H1 (cell line): ENCODE results near the gene ZNF133. TPM values are rescaled to one million over a fixed set of nuclear protein-coding genes. Genes with fewer than 3 reads are reported as not detected.
A peak's percentile ranks its signal among the peaks of the same experiment; 100 is the strongest.

Experiments used
- CTCF ChIA-PET: fragments of 300-600 bp; sonication (Branson Sonifier 250); formaldehyde crosslinking; loops from one replicate; lab custom pipeline; 2021; ENCODE audit not compliant: partially characterized antibody; lab: Charles Lee
- POLR2A ChIA-PET: fragments of 300-600 bp; sonication (Branson Sonifier 250); formaldehyde crosslinking; loops from one replicate; lab custom pipeline; 2021; ENCODE audit warnings: inconsistent platforms; ENCODE audit not compliant: partially characterized antibody; lab: Charles Lee
- DNase-seq, 2 experiments: peaks; one replicate each; pipeline versions ENCODE4 v3.0.0 to v3.0.0-alpha.2; 2010 to 2022; ENCODE audit warnings: low spot score in 2 of 2, low read depth in 1 of 2, mixed read lengths in 1 of 2
- FAIRE-seq: peaks from 2 replicates; lab custom pipeline; 2011; peaks lifted over from hg19 to GRCh38; lab: Jason Lieb, UNC
- H2AFZ ChIP-seq: 2 replicates; pipeline ENCODE4 v1.8.1; 2012; ENCODE audit warnings: low read length, inconsistent platforms
- H2AK5ac ChIP-seq: 2 replicates; pipeline ENCODE4 v1.6.1; 2013; ENCODE audit warnings: low read depth, low read length
- H2BK120ac ChIP-seq: replicated peaks from 2 replicates; pipeline ENCODE3; 2013; ENCODE audit warnings: low read depth, low read length, inconsistent platforms
- H2BK12ac ChIP-seq: 2 replicates; pipeline ENCODE4 v1.6.1; 2013; ENCODE audit warnings: low read depth, low read length
- H2BK15ac ChIP-seq: 2 replicates; pipeline ENCODE4 v1.6.1; 2013; ENCODE audit warnings: low read length
- H2BK20ac ChIP-seq: 2 replicates; pipeline ENCODE4 v1.6.1; 2013; ENCODE audit warnings: low read length
- H2BK5ac ChIP-seq: 2 replicates; pipeline ENCODE4 v1.6.1; 2013; ENCODE audit warnings: low read depth, low read length
- H3K14ac ChIP-seq: 2 replicates; pipeline ENCODE4 v1.6.1; 2013; ENCODE audit warnings: inconsistent platforms; ENCODE audit not compliant: insufficient read length
- H3K18ac ChIP-seq: 2 replicates; pipeline ENCODE4 v1.6.1; 2013; ENCODE audit warnings: low read length; ENCODE audit errors: extremely low read depth
- H3K23ac ChIP-seq: 2 replicates; pipeline ENCODE4 v1.6.1; 2013; ENCODE audit warnings: inconsistent platforms; ENCODE audit not compliant: insufficient read length
- H3K23me2 ChIP-seq: 2 replicates; pipeline ENCODE4 v1.6.1; 2013; ENCODE audit warnings: low read depth, low read length
- H3K27ac ChIP-seq: 2 replicates; pipeline ENCODE4 v1.6.1; 2011; ENCODE audit warnings: low read depth, low read length, inconsistent platforms
- H3K27me3 ChIP-seq, 4 experiments: replicated peaks in 1 of 4; 1 replicate in 1 of 4; 2 replicates in 3 of 4; pipeline versions ENCODE4 v1.6.1 to v1.8.1; 2011 to 2013; ENCODE audit warnings: low read length in 3 of 4, mild to moderate bottlenecking in 3 of 4, inconsistent platforms in 2 of 4, mixed read lengths in 2 of 4, moderate library complexity in 1 of 4; ENCODE audit not compliant: control insufficient read depth in 3 of 4, insufficient read depth in 3 of 4; ENCODE audit errors: extremely low read depth in 1 of 4
- H3K36me3 ChIP-seq, 4 experiments: 2 replicates each; pipeline versions ENCODE4 v1.6.1 to v1.8.1; 2011 to 2013; ENCODE audit warnings: mild to moderate bottlenecking in 4 of 4, low read length in 3 of 4, moderate library complexity in 2 of 4, control low read depth in 1 of 4, inconsistent platforms in 1 of 4; ENCODE audit not compliant: insufficient read depth in 4 of 4, control insufficient read depth in 2 of 4
- H3K4ac ChIP-seq: replicated peaks from 2 replicates; pipeline ENCODE3; 2013; ENCODE audit warnings: low read length, low read depth, mixed read lengths, inconsistent platforms; ENCODE audit not compliant: insufficient read length
- H3K4me1 ChIP-seq, 4 experiments: replicated peaks in 1 of 4; 1 replicate in 1 of 4; 2 replicates in 3 of 4; pipeline versions ENCODE4 v1.6.1 to v1.8.1; 2011 to 2013; ENCODE audit warnings: low read length in 3 of 4, inconsistent platforms in 2 of 4, mixed read lengths in 1 of 4; ENCODE audit not compliant: insufficient read depth in 4 of 4, control insufficient read depth in 3 of 4
- H3K4me2 ChIP-seq, 2 experiments: 2 replicates each; pipeline versions ENCODE4 v1.6.1 to v1.8.1; 2011 to 2013; ENCODE audit warnings: low read depth in 2 of 2, low read length in 2 of 2, control low read depth in 1 of 2, inconsistent platforms in 1 of 2, mild to moderate bottlenecking in 1 of 2; ENCODE audit not compliant: insufficient read depth in 1 of 2
- H3K4me3 ChIP-seq, 4 experiments: fragments of 200-600, 300-600 bp in 1 of 4; sonication (generic), shearing (Covaris generic), sonication (Bioruptor Twin) in 1 of 4; 2 replicates each; pipeline versions ENCODE4 v1.5.1 to v1.8.1; 2011 to 2016; ENCODE audit warnings: low read length in 4 of 4, low read depth in 3 of 4, control low read depth in 2 of 4, inconsistent platforms in 2 of 4, mild to moderate bottlenecking in 2 of 4, mixed read lengths in 1 of 4, moderate library complexity in 1 of 4; ENCODE audit not compliant: insufficient read depth in 2 of 4; ENCODE audit errors: extremely low read depth in 1 of 4
- H3K56ac ChIP-seq: replicated peaks from 2 replicates; pipeline ENCODE3; 2013; ENCODE audit warnings: low read depth, mild to moderate bottlenecking, mixed read lengths, low read length, inconsistent platforms; ENCODE audit not compliant: insufficient read length
- H3K79me1 ChIP-seq: 2 replicates; pipeline ENCODE4 v1.6.1; 2013; ENCODE audit warnings: low read depth, low read length, control low read depth
- H3K79me2 ChIP-seq, 2 experiments: 2 replicates each; pipeline versions ENCODE4 v1.6.1 to v1.8.1; 2012 to 2013; ENCODE audit warnings: low read length in 2 of 2, mild to moderate bottlenecking in 2 of 2, inconsistent platforms in 1 of 2; ENCODE audit not compliant: insufficient read depth in 2 of 2, control insufficient read depth in 1 of 2
- H3K9ac ChIP-seq, 4 experiments: replicated peaks in 1 of 4; 1 replicate in 1 of 4; 2 replicates in 3 of 4; pipeline versions ENCODE4 v1.6.1 to v1.8.1; 2011 to 2013; ENCODE audit warnings: low read depth in 3 of 4, low read length in 3 of 4, control low read depth in 2 of 4, mild to moderate bottlenecking in 2 of 4, moderate library complexity in 2 of 4, inconsistent platforms in 1 of 4; ENCODE audit errors: extremely low read depth in 1 of 4
- H3K9me3 ChIP-seq, 2 experiments: 2 replicates each; pipeline versions ENCODE4 v1.6.1 to v1.8.1; 2012 to 2013; ENCODE audit warnings: mild to moderate bottlenecking in 2 of 2, moderate library complexity in 2 of 2, control low read depth in 1 of 2, inconsistent platforms in 1 of 2, low read depth in 1 of 2, low read length in 1 of 2, mixed read lengths in 1 of 2; ENCODE audit not compliant: insufficient read depth in 2 of 2
- H4K20me1 ChIP-seq, 2 experiments: replicated peaks in 1 of 2; 2 replicates each; pipeline versions ENCODE3 to v1.8.1; 2011 to 2013; ENCODE audit warnings: inconsistent platforms in 2 of 2, low read length in 2 of 2, mild to moderate bottlenecking in 1 of 2; ENCODE audit not compliant: insufficient read depth in 2 of 2, control insufficient read depth in 1 of 2
- H4K5ac ChIP-seq: 2 replicates; pipeline ENCODE4 v1.6.1; 2013; ENCODE audit warnings: low read length, low read depth, mixed read lengths, inconsistent platforms; ENCODE audit not compliant: insufficient read length
- H4K8ac ChIP-seq: 2 replicates; pipeline ENCODE4 v1.8.0; 2013; ENCODE audit warnings: mild to moderate bottlenecking, moderate library complexity, low read length, inconsistent platforms; ENCODE audit not compliant: insufficient read depth; ENCODE audit errors: extremely low read depth
- H4K91ac ChIP-seq: replicated peaks from 2 replicates; pipeline ENCODE3; 2013; ENCODE audit warnings: low read length, mixed read lengths, inconsistent platforms; ENCODE audit not compliant: insufficient read length
- SIX5 ChIP-seq: IDR thresholded peaks from 2 replicates; pipeline ENCODE4 v1.6.1; 2011; ENCODE audit warnings: mild to moderate bottlenecking, low read depth, low read length
- WGBS, 2 experiments: shearing (Covaris generic) in 1 of 2; methylation state at CpG; one replicate each; pipeline versions ENCODE4 v1.1.6 to v1.1.7; 2013 to 2015; ENCODE audit warnings: low lambda C conversion rate in 2 of 2, mixed read lengths in 2 of 2, inconsistent platforms in 1 of 2, low coverage in 1 of 2, missing lambda C conversion rate in 1 of 2; ENCODE audit not compliant: insufficient replicate concordance in 2 of 2, insufficient coverage in 1 of 2, insufficient read length in 1 of 2; ENCODE audit errors: extremely low coverage in 1 of 2, missing lambda C conversion rate in 1 of 2; 5-methylcytosine and 5-hydroxymethylcytosine counted together
- polyA plus RNA-seq, 7 experiments: library from polyadenylated mRNA; depleted of rRNA in 3 of 7; stranded (reverse) in 5 of 7; unstranded in 2 of 7; fragments of >200 nt in 5 of 7; fragments of 200-250 nt in 2 of 7; gene quantifications; 1 replicate in 5 of 7; 2 replicates in 1 of 7; 4 replicates in 1 of 7; pipeline versions ENCODE4 v1.2.1 to v1.2.3, GENCODE V29; 2011 to 2013; ENCODE audit warnings: missing spikeins in 2 of 7, mixed read lengths in 2 of 7
- total RNA-seq: library from RNA; stranded (reverse); fragmentation: NEBNext Ultra II Directional; extraction: Animal tissue kit (Norgen Biotek cat#: 25700); gene quantifications from 2 replicates; pipeline ENCODE4 v1.2.1, GENCODE V29; 2021

ZNF133 gene
- total and polyA plus RNA-seq, 2 of the 8 experiments (the other 6 are each of a cell fraction or from before 2014, with no cell fraction given), result 12.1 to 15.8 TPM

GRCh38 chr20:18267815-18268214 is 20.5 kb upstream of the ZNF133 start:
- Histone ChIP-seq H4K8ac (no peak overlapping the region; the same call in 1 of the 2 replicates), H3K4me3 (no peak overlapping the region), H2BK20ac (no peak overlapping the region)
- WGBS, 2 experiments, result 76% methylated on average over 7 of the region's 7 CpGs; no CpG with 5 or more reads in 1 of the 2 experiments
- TF ChIP-seq SIX5, result no peak
- TF ChIP-seq, all 59 proteins: peak for 0
- peaks cover 0 to 8% (median 0%) of the 10 kb centered on the region in 4 experiments; a peak in 1 of 7 replicates for H3K4me1 ChIP-seq
- no peak overlapping the region for H2AK5ac ChIP-seq
- no peak overlapping the region for H4K91ac ChIP-seq
- no peaks in the 10 kb centered on the region for H4K20me1 ChIP-seq
- ChIA-PET POLR2A (interaction anchor here (0.9 kb wide), 1 partner anchor 21 kb away, joined by 4 read pairs; the partner anchor contains the start of gene ZNF133), CTCF (interaction anchor here (0.9 to 1.4 kb wide), 3 partner anchors 8 to 14 kb away, joined by 3 to 4 read pairs (median 3); no protein-coding TSS in a partner anchor)
- H3K79me2 ChIP-seq, result no peaks in the 10 kb centered on the region
- no peak overlapping the region for H3K18ac ChIP-seq
- H2AFZ ChIP-seq, result peak overlapping the region; percentile 70; the same call in 1 of the 2 replicates
- no peak overlapping the region for H3K4ac ChIP-seq
- H2BK15ac ChIP-seq, result no peak overlapping the region
- H4K5ac ChIP-seq, result no peak overlapping the region
- no peak overlapping the region for H3K56ac ChIP-seq
- FAIRE-seq (no peak), DNase-seq (no peak)
- H3K4me2 ChIP-seq, result no peak overlapping the region
- H3K23ac ChIP-seq, result no peak overlapping the region
- no peak overlapping the region for H3K27ac ChIP-seq
- no peak overlapping the region for H2BK12ac ChIP-seq
- no peak overlapping the region for H3K14ac ChIP-seq
- H3K9me3 ChIP-seq, result no peaks in the 10 kb centered on the region
- H3K36me3 ChIP-seq, result no peaks in the 10 kb centered on the region
- no peak overlapping the region for H2BK120ac ChIP-seq
- no peaks in the 10 kb centered on the region for H3K79me1 ChIP-seq
- H2BK5ac ChIP-seq, result no peak overlapping the region
- no peak overlapping the region for H3K9ac ChIP-seq
- no peaks in the 10 kb centered on the region; a peak in 2 of 7 replicates for H3K27me3 ChIP-seq
- no peaks in the 10 kb centered on the region for H3K23me2 ChIP-seq
